HCT116 (cell line): ENCODE data around the gene COX8A. TPM values are rescaled to one million over a fixed set of nuclear protein-coding genes. Genes with fewer than 3 reads are reported as not detected.

ENCODE experiments used
- ATAC-seq: fragments of 200-7000 bp; cut with Tn5 transposase; 2 replicates; pipeline ENCODE4 v1.9.1; 2020; ENCODE audit warnings: mild to moderate bottlenecking, moderate library complexity
- BruUV-seq: library from RNA; stranded (reverse); fragments of 400-500 nt; replicated peaks from 2 replicates; lab custom pipeline; 2021; lab: Mats Ljungman, UMichigan
- CTCF ChIA-PET: fragments of 300-600 bp; sonication (Branson Sonifier 250); formaldehyde crosslinking; loops from one replicate; lab custom pipeline; 2021; ENCODE audit warnings: antibody characterized with exemption; lab: Charles Lee
- POLR2A ChIA-PET: fragments of 300-600, 350-600 bp; sonication (Branson Sonifier 250); formaldehyde crosslinking; loops from one replicate; lab custom pipeline; 2021; ENCODE audit warnings: antibody characterized with exemption; lab: Charles Lee
- RAD21 ChIA-PET, 2 experiments: fragments of 300-600 bp; sonication (Branson Sonifier 250); formaldehyde crosslinking; loops; one replicate each; lab custom pipeline; 2023; ENCODE audit warnings: low total read pairs in 2 of 2; ENCODE audit not compliant: uncharacterized antibody in 2 of 2, unreplicated experiment in 2 of 2, low non-redundant PET in 1 of 2; lab: Charles Lee
- DNase-seq: peaks from one replicate; pipeline ENCODE4 v3.0.0-alpha.2; 2010; ENCODE audit warnings: low read depth, low spot score
- H2AFZ ChIP-seq: fragments of 200-600 bp; shearing (Covaris generic), sonication (generic); 2 replicates; pipeline ENCODE4 v1.6.1; 2017; ENCODE audit warnings: low read depth, mixed run types, mixed read lengths, antibody characterized with exemption, low read length; ENCODE audit not compliant: poor library complexity, severe bottlenecking
- H3K27ac ChIP-seq: 2 replicates; pipeline ENCODE4 v1.5.1; 2012; ENCODE audit warnings: low read depth, low read length
- H3K27me3 ChIP-seq: fragments of 200-600 bp; sonication (generic); 2 replicates; pipeline ENCODE4 v1.6.1; 2016; ENCODE audit warnings: mixed run types, low read length, mixed read lengths; ENCODE audit not compliant: insufficient read depth
- H3K36me3 ChIP-seq, 2 experiments: fragments of 200-500 bp in 1 of 2; fragments of 200-600 bp in 1 of 2; sonication (Bioruptor generic) in 1 of 2; sonication (generic) in 1 of 2; 2 replicates each; pipeline versions ENCODE4 v1.5.1 to v1.6.1; 2014 to 2016; ENCODE audit warnings: low read length in 2 of 2, inconsistent platforms in 1 of 2, mixed read lengths in 1 of 2, mixed run types in 1 of 2; ENCODE audit not compliant: insufficient read depth in 2 of 2, control insufficient read depth in 1 of 2
- H3K4me1 ChIP-seq, 2 experiments: fragments of 200-600 bp in 1 of 2; sonication (generic) in 1 of 2; 2 replicates each; pipeline versions ENCODE4 v1.5.1 to v1.6.1; 2012 to 2017; ENCODE audit warnings: low read length in 2 of 2, inconsistent platforms in 1 of 2, mild to moderate bottlenecking in 1 of 2, mixed read lengths in 1 of 2, mixed run types in 1 of 2, moderate library complexity in 1 of 2; ENCODE audit not compliant: insufficient read depth in 2 of 2, control insufficient read depth in 1 of 2
- H3K4me2 ChIP-seq: fragments of 200-600 bp; sonication (generic); 2 replicates; pipeline ENCODE4 v1.6.1; 2017; ENCODE audit warnings: mixed run types, low read length, mixed read lengths
- H3K4me3 ChIP-seq, 2 experiments: fragments of 200-600 bp in 1 of 2; sonication (generic) in 1 of 2; replicated peaks in 1 of 2; 2 replicates each; pipeline ENCODE4 v1.5.1; 2011 to 2016; ENCODE audit warnings: low read length in 2 of 2, control low read depth in 1 of 2, low read depth in 1 of 2, mild to moderate bottlenecking in 1 of 2, mixed read lengths in 1 of 2, mixed run types in 1 of 2
- H3K79me2 ChIP-seq: fragments of 200-600 bp; sonication (generic); 2 replicates; pipeline ENCODE4 v1.6.1; 2017; ENCODE audit warnings: mild to moderate bottlenecking, mixed run types, low read length, moderate library complexity, mixed read lengths; ENCODE audit not compliant: insufficient read depth
- H3K9ac ChIP-seq: fragments of 200-600 bp; sonication (generic); 2 replicates; pipeline ENCODE4 v1.6.1; 2016; ENCODE audit warnings: low read length, mixed read lengths
- H3K9me2 ChIP-seq: fragments of 200-600 bp; sonication (generic), shearing (Covaris generic); 2 replicates; pipeline ENCODE4 v1.6.1; 2017; ENCODE audit warnings: mixed run types, mild to moderate bottlenecking, moderate library complexity; ENCODE audit not compliant: insufficient read depth
- H3K9me3 ChIP-seq, 2 experiments: fragments of 200-500 bp in 1 of 2; fragments of 200-600 bp in 1 of 2; sonication (Bioruptor generic) in 1 of 2; sonication (generic) in 1 of 2; 2 replicates each; pipeline ENCODE4 v1.6.1; 2014 to 2017; ENCODE audit warnings: low read length in 2 of 2, mixed read lengths in 2 of 2, inconsistent platforms in 1 of 2, low read depth in 1 of 2, mild to moderate bottlenecking in 1 of 2, mixed run types in 1 of 2, moderate library complexity in 1 of 2; ENCODE audit not compliant: control insufficient read depth in 1 of 2, insufficient read depth in 1 of 2
- H4K20me1 ChIP-seq: fragments of 200-600 bp; sonication (generic), shearing (Covaris generic); 2 replicates; pipeline ENCODE4 v1.6.1; 2017; ENCODE audit warnings: mixed run types, mild to moderate bottlenecking, moderate library complexity; ENCODE audit not compliant: insufficient read depth
- CBX3 ChIP-seq: IDR thresholded peaks from 2 replicates; pipeline ENCODE4 v1.6.1; 2012; ENCODE audit warnings: low read depth
- CEBPB ChIP-seq: IDR thresholded peaks from 2 replicates; pipeline ENCODE4 v1.6.1; 2012; ENCODE audit warnings: low read depth
- CTCF ChIP-seq, 3 experiments: fragments of 200-600 bp in 1 of 3; sonication (generic) in 1 of 3; IDR thresholded peaks in 2 of 3; conservative IDR thresholded peaks in 1 of 3; 2 replicates each; pipeline ENCODE4 v1.5.1; 2012 to 2017; ENCODE audit warnings: low read depth in 2 of 3, low read length in 2 of 3, antibody characterized with exemption in 1 of 3, borderline replicate concordance in 1 of 3, control low read depth in 1 of 3, mild to moderate bottlenecking in 1 of 3, mixed read lengths in 1 of 3, mixed run types in 1 of 3, moderate library complexity in 1 of 3; ENCODE audit not compliant: insufficient read depth in 1 of 3
- EGR1 ChIP-seq: IDR thresholded peaks from 2 replicates; pipeline ENCODE4 v1.6.1; 2012; ENCODE audit warnings: low read depth
- EZH2 ChIP-seq: fragments of 200-600 bp; sonication (generic); IDR thresholded peaks from 2 replicates; pipeline ENCODE4 v1.6.1; 2017; ENCODE audit warnings: antibody characterized with exemption, mixed run types
- FOSL1 ChIP-seq: IDR thresholded peaks from 2 replicates; pipeline ENCODE4 v1.6.1; 2012; ENCODE audit warnings: low read depth
- REST ChIP-seq: IDR thresholded peaks from 2 replicates; pipeline ENCODE4 v1.6.1; 2012; ENCODE audit warnings: low read depth
- SIN3A ChIP-seq: IDR thresholded peaks from 2 replicates; pipeline ENCODE4 v1.6.1; 2012; ENCODE audit warnings: low read depth
- SP1 ChIP-seq: IDR thresholded peaks from 2 replicates; pipeline ENCODE4 v1.6.1; 2012; ENCODE audit warnings: low read depth
- SRF ChIP-seq: IDR thresholded peaks from 2 replicates; pipeline ENCODE4 v1.6.1; 2012; ENCODE audit warnings: low read depth
- TCF7L2 ChIP-seq: IDR thresholded peaks from 2 replicates; pipeline ENCODE4 v1.7.0; 2011; ENCODE audit warnings: borderline replicate concordance, inconsistent platforms; ENCODE audit not compliant: insufficient read depth, insufficient read length; ENCODE audit errors: extremely low read depth
- YY1 ChIP-seq: IDR thresholded peaks from 2 replicates; pipeline ENCODE4 v1.6.1; 2011; ENCODE audit warnings: low read length, low read depth, moderate library complexity, mild to moderate bottlenecking; ENCODE audit not compliant: insufficient replicate concordance; ENCODE audit errors: extremely low read depth
- ZNF274 ChIP-seq: fragments of 200-500 bp; sonication (Bioruptor generic); IDR thresholded peaks from 2 replicates; pipeline ENCODE4 v1.6.1; 2014; ENCODE audit warnings: mild to moderate bottlenecking, low read depth, low read length, inconsistent platforms
- intact Hi-C: fragments of 100-400 bp; cut with micrococcal nuclease; formaldehyde crosslinking; loops from 2 replicates; pipeline ENCODE4 v1.10.0; 2022
- total RNA-seq: library from RNA; stranded (reverse); gene quantifications from one replicate; pipeline ENCODE4 v1.2.1, GENCODE V29; 2021; ENCODE audit not compliant: unreplicated experiment

COX8A gene
- total RNA-seq, 1 experiment from 2014 or later = 536 TPM

GRCh38 chr11:64020976-64021756, 46.7 kb downstream of the COX8A start:
- ChIA-PET CTCF (no interaction called here), POLR2A (no interaction called here), RAD21 (no interaction called here)
- Histone ChIP-seq H3K27ac (no peak overlapping the region), H3K36me3 (no peaks in the 10 kb centered on the region), H4K20me1 (no peaks in the 10 kb centered on the region), H2AFZ (no peak overlapping the region), H3K4me1 (peaks cover 0 to 9% of the 10 kb centered on the region in 2 experiments; a peak in 2 of 4 replicates), H3K4me2 (no peak overlapping the region), H3K9ac (no peak overlapping the region), H3K79me2 (no peaks in the 10 kb centered on the region), H3K9me2 (no peaks in the 10 kb centered on the region), H3K27me3 (no peaks in the 10 kb centered on the region), H3K4me3 (no peak overlapping the region), H3K9me3 (no peaks in the 10 kb centered on the region)
- no peak for TF ChIP-seq SRF
- no TSS peak for BruUV-seq
- DNase-seq (no peak), ATAC-seq (no peak)
- intact Hi-C loops = no loop called here

GRCh38 chr11:64021757-64022093, 47.3 kb downstream of the COX8A start:
- no peaks in the 10 kb centered on the region for H4K20me1 ChIP-seq
- H3K27me3 ChIP-seq = no peaks in the 10 kb centered on the region
- ChIA-PET CTCF (no interaction called here), POLR2A (no interaction called here), RAD21 (no interaction called here)
- H3K9me3 ChIP-seq = no peaks in the 10 kb centered on the region
- no peak for DNase-seq
- BruUV-seq = no TSS peak
- intact Hi-C loops = no loop called here
- H3K27ac ChIP-seq = no peak overlapping the region
- H3K4me1 ChIP-seq = peaks cover 0 to 9% of the 10 kb centered on the region in 2 experiments; a peak in 2 of 4 replicates
- no peak overlapping the region for H3K4me2 ChIP-seq
- no peaks in the 10 kb centered on the region for H3K79me2 ChIP-seq
- no peaks in the 10 kb centered on the region for H3K36me3 ChIP-seq
- no peaks in the 10 kb centered on the region for H3K9me2 ChIP-seq
- H2AFZ ChIP-seq = no peak overlapping the region
- no peak overlapping the region for H3K9ac ChIP-seq
- no peak for ATAC-seq
- no peak overlapping the region for H3K4me3 ChIP-seq
- TF ChIP-seq ZNF274 = no peak
- TF ChIP-seq FOSL1 = no peak
- no peak for TF ChIP-seq SRF
- no peak for TF ChIP-seq EZH2
- no peak for TF ChIP-seq CEBPB
- TF ChIP-seq SIN3A = no peak
- TF ChIP-seq CBX3 = no peak
- TF ChIP-seq REST = no peak
- TF ChIP-seq CTCF (IDR thresholded peaks at IDR 0.05 in 2 of 3, conservative IDR thresholded peaks at IDR 0.05 in 1 of 3; ENCODE audit: borderline replicate concordance in 1 of 3, insufficient read depth in 1 of 3, low read depth in 2 of 3, low read length in 2 of 3) = no peak
- TF ChIP-seq TCF7L2 = no peak
- TF ChIP-seq SP1 = no peak
- TF ChIP-seq EGR1 = no peak
- no peak for TF ChIP-seq YY1
